ENCODE measurements around the gene SMG7. TPM values are rescaled to one million over a fixed set of nuclear protein-coding genes. Genes with fewer than 3 reads are reported as not detected.
A peak's percentile ranks its signal among the peaks of the same experiment; 100 is the strongest.

SMG7 gene
- total and polyA plus RNA-seq, 9 donors: 21.8 to 65.3 (median 47.2) TPM

GRCh38 chr1:183552441-183552840 lies 80.1 kb downstream of the SMG7 start:
- no peak for DNase-seq
- 86 to 92% (median 89%) methylated on average over 7 of the region's 7 CpGs for WGBS, 3 donors
- no peaks in the 10 kb centered on the region for H3K36me3 ChIP-seq
- H3K4me3 ChIP-seq: no peak overlapping the region
- no peak overlapping the region for H3K27ac ChIP-seq
- H3K4me1 ChIP-seq (ENCODE audit: insufficient read depth): peaks cover 4% of the 10 kb centered on the region
- intact Hi-C loops (cut with DNase I): no loop called here
- no peaks in the 10 kb centered on the region for H3K9me3 ChIP-seq
- TF ChIP-seq POLR2A (IDR thresholded peaks at IDR 0.05) (no peak), EP300 (IDR thresholded peaks at IDR 0.05) (no peak), CTCF (IDR thresholded peaks at IDR 0.05) (no peak)
- H3K27me3 ChIP-seq: no peaks in the 10 kb centered on the region

DNA sequence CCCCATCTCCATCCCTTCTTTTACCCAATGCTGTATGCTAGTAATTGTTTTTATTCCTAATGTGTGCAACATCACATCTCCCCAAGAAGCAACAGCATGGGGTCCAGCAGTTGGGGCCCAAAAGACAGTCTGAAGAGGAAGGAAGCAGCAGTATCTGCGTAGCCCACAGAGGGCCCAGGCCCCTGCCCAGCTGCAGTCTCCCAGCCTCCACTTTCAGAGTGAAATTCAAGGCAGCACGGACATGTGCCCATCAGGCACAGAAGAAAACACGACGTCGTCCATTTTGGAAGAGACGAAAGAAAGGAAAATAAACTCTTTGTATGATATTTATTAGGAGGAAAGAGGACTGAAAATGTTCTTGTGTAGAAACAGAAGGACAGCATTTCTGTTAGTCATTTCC lies 80.6 kb downstream of the SMG7 start:
- intact Hi-C loops (cut with DNase I): no loop called here
- no peak for DNase-seq
- Histone ChIP-seq H3K36me3 (no peaks in the 10 kb centered on the region), H3K27ac (peak overlapping the region in 1 of 2 donors; percentile 12), H3K4me1 (ENCODE audit: insufficient read depth) (peaks cover 4% of the 10 kb centered on the region), H3K9me3 (no peaks in the 10 kb centered on the region), H3K27me3 (no peaks in the 10 kb centered on the region), H3K4me3 (no peak overlapping the region)
- 70 to 82% (median 82%) methylated on average over 6 of the region's 6 CpGs for WGBS, 3 donors
- TF ChIP-seq POLR2A (IDR thresholded peaks at IDR 0.05) (no peak), CTCF (IDR thresholded peaks at IDR 0.05) (no peak), EP300 (IDR thresholded peaks at IDR 0.05) (no peak)

- Histone ChIP-seq H3K4me3 (no peak overlapping the region), H3K27me3 (no peaks in the 10 kb centered on the region), H3K27ac (peak overlapping the region in 1 of 2 donors; percentile 12), H3K36me3 (no peaks in the 10 kb centered on the region), H3K9me3 (no peaks in the 10 kb centered on the region), H3K4me1 (ENCODE audit: insufficient read depth) (peaks cover 4% of the 10 kb centered on the region)
- 36 to 45% (median 44%) methylated on average over 5 of the region's 5 CpGs for WGBS, 3 donors
- TF ChIP-seq EP300 (IDR thresholded peaks at IDR 0.05) (no peak), CTCF (IDR thresholded peaks at IDR 0.05) (no peak), POLR2A (IDR thresholded peaks at IDR 0.05) (no peak)
- intact Hi-C loops (cut with DNase I): no loop called here
- no peak for DNase-seq
Measured at GRCh38 chr1:183553331-183553730, 81.0 kb downstream of the SMG7 start.

- Histone ChIP-seq H3K27ac (peak overlapping the region in 1 of 2 donors; percentile 12), H3K27me3 (no peaks in the 10 kb centered on the region), H3K9me3 (no peaks in the 10 kb centered on the region), H3K4me3 (no peak overlapping the region), H3K36me3 (no peaks in the 10 kb centered on the region), H3K4me1 (ENCODE audit: insufficient read depth) (peaks cover 4% of the 10 kb centered on the region)
- DNase-seq: no peak
- WGBS, 3 donors: 9 to 24% (median 14%) methylated on average over 3 of the region's 3 CpGs
- TF ChIP-seq CTCF (IDR thresholded peaks at IDR 0.05): no peak
- no peak for TF ChIP-seq EP300 (IDR thresholded peaks at IDR 0.05)
- no peak for TF ChIP-seq POLR2A (IDR thresholded peaks at IDR 0.05)
- intact Hi-C loops (cut with DNase I): no loop called here
Measured at GRCh38 chr1:183553764-183554163, 81.5 kb downstream of the SMG7 start.
